Vagina (tissue), 2 donors: ENCODE data around the gene MACROD2.

Experiments used
- POLR2AphosphoS5 ChIP-seq, 2 donors: sonication (generic); formaldehyde crosslinking; IDR thresholded peaks; one replicate each; pipeline ENCODE4 v1.9.0; 2017; ENCODE audit warnings: antibody characterized with exemption in 2 of 2, mild to moderate bottlenecking in 2 of 2, low read depth in 1 of 2; ENCODE audit not compliant: insufficient read depth in 1 of 2
- TF ChIP-seq, protein P1 (sequence below), 3 experiments: fragments of 450-650 bp in 2 of 3; fragments of 200-600 bp in 1 of 3; sonication (generic) in 1 of 3; IDR thresholded peaks; one replicate each; pipeline ENCODE4 v1.5.1; 2017 to 2019; ENCODE audit warnings: antibody characterized with exemption in 3 of 3, mild to moderate bottlenecking in 2 of 3, moderate library complexity in 2 of 3

DNA sequence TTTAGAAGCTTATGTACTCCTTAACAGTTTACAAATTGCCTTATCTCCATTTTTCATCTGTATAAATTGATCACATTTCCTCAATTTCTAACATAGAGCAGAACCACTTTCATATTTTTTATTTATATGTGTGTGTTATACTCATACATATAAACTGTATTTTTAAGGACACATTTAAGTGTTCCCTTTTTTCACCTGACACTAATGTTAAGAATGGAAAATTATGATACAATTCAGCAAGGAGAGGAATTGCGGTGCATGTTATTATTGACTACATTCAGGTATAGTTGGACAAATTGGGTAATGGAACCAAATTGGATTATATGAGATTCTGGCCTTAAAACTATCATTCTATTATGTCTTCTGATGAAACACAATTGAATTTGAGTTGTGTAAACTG is 821.2 kb downstream of the MACROD2 start:
- TF ChIP-seq, protein P1, sequence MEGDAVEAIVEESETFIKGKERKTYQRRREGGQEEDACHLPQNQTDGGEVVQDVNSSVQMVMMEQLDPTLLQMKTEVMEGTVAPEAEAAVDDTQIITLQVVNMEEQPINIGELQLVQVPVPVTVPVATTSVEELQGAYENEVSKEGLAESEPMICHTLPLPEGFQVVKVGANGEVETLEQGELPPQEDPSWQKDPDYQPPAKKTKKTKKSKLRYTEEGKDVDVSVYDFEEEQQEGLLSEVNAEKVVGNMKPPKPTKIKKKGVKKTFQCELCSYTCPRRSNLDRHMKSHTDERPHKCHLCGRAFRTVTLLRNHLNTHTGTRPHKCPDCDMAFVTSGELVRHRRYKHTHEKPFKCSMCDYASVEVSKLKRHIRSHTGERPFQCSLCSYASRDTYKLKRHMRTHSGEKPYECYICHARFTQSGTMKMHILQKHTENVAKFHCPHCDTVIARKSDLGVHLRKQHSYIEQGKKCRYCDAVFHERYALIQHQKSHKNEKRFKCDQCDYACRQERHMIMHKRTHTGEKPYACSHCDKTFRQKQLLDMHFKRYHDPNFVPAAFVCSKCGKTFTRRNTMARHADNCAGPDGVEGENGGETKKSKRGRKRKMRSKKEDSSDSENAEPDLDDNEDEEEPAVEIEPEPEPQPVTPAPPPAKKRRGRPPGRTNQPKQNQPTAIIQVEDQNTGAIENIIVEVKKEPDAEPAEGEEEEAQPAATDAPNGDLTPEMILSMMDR (IDR thresholded peaks at IDR 0.05) = no peak
- TF ChIP-seq POLR2AphosphoS5 (IDR thresholded peaks at IDR 0.05; ENCODE audit: insufficient read depth in 1 of 2, low read depth in 1 of 2) = no peak
